ENCODE results near the gene KLC3. TPM values are rescaled to one million over a fixed set of nuclear protein-coding genes. Genes with fewer than 3 reads are reported as not detected.

Gene KLC3
- total and polyA plus RNA-seq, 5 experiments from 2014 or later = not detected

Other genes with a start within 250 kb of the KLC3 start
- gene PPP1R37, start 247.6 kb upstream of the KLC3 start, total RNA-seq = 10 to 100 TPM; 32.9 to 33.3 TPM
- 1 to 10 TPM in 1 of 3 donors, under 1 TPM in 2; 0.40 to 2.0 (median 0.83) TPM for gene PPP1R37, start 247.6 kb upstream of the KLC3 start, polyA plus RNA-seq
- gene NKPD1, start 179.8 kb upstream of the KLC3 start, total RNA-seq = 1 to 10 TPM in 1 of 2 experiments, under 1 TPM in 1; 0.85 to 1.0 TPM
- gene NKPD1, start 179.8 kb upstream of the KLC3 start, polyA plus RNA-seq = under 1 TPM; 0.17 to 0.47 (median 0.43) TPM
- 10 to 100 TPM; 48.5 to 51.0 TPM for gene TRAPPC6A, start 162.5 kb upstream of the KLC3 start, total RNA-seq
- gene TRAPPC6A, start 162.5 kb upstream of the KLC3 start, polyA plus RNA-seq = 100 to 1,000 TPM; 149 to 193 (median 183) TPM
- 10 to 100 TPM; 21.2 to 22.5 TPM for gene BLOC1S3, start 162.0 kb upstream of the KLC3 start, total RNA-seq
- 10 to 100 TPM in 1 of 3 donors, 1 to 10 TPM in 2; 8.4 to 14.4 (median 9.7) TPM for gene BLOC1S3, start 162.0 kb upstream of the KLC3 start, polyA plus RNA-seq
- gene EXOC3L2, start 95.3 kb upstream of the KLC3 start, total RNA-seq = not detected
- not detected for gene EXOC3L2, start 95.3 kb upstream of the KLC3 start, polyA plus RNA-seq
- gene MARK4, start 89.5 kb upstream of the KLC3 start, total RNA-seq = 10 to 100 TPM; 19.6 to 24.9 TPM
- under 1 TPM; 0.79 to 0.95 (median 0.91) TPM for gene MARK4, start 89.5 kb upstream of the KLC3 start, polyA plus RNA-seq
- gene CKM, start 17.9 kb upstream of the KLC3 start, total RNA-seq = not detected
- gene CKM, start 17.9 kb upstream of the KLC3 start, polyA plus RNA-seq = not detected
- gene ERCC2, start 29.8 kb downstream of the KLC3 start, total RNA-seq = 10 to 100 TPM; 21.5 to 23.7 TPM
- gene ERCC2, start 29.8 kb downstream of the KLC3 start, polyA plus RNA-seq = 1 to 10 TPM; 3.7 to 7.6 (median 7.0) TPM
- 10 to 100 TPM; 12.4 to 13.2 TPM for gene PPP1R13L, start 64.3 kb downstream of the KLC3 start, total RNA-seq
- gene PPP1R13L, start 64.3 kb downstream of the KLC3 start, polyA plus RNA-seq = 1 to 10 TPM in 2 of 3 donors, under 1 TPM in 1; 0.64 to 2.5 (median 1.2) TPM
- gene POLR1G, start 65.9 kb downstream of the KLC3 start, total RNA-seq = 1 to 10 TPM; 3.3 to 3.4 TPM
- 1 to 10 TPM; 2.4 to 7.4 (median 4.4) TPM for gene POLR1G, start 65.9 kb downstream of the KLC3 start, polyA plus RNA-seq
- 10 to 100 TPM; 59.2 to 61.0 TPM for gene ERCC1, start 83.2 kb downstream of the KLC3 start, total RNA-seq
- gene ERCC1, start 83.2 kb downstream of the KLC3 start, polyA plus RNA-seq = 10 to 100 TPM; 32.2 to 38.6 (median 33.7) TPM
- gene FOSB, start 127.2 kb downstream of the KLC3 start, total RNA-seq = 1 to 10 TPM; 3.5 TPM
- gene FOSB, start 127.2 kb downstream of the KLC3 start, polyA plus RNA-seq = 10 to 100 TPM; 10.2 to 11.4 (median 11.0) TPM
- gene RTN2, start 156.3 kb downstream of the KLC3 start, total RNA-seq = 1 to 10 TPM; 1.0 to 1.8 TPM
- under 1 TPM in 2 of 3 donors, not detected in 1; 0.27 to 0.41 TPM for gene RTN2, start 156.3 kb downstream of the KLC3 start, polyA plus RNA-seq
- 10 to 100 TPM; 12.4 to 15.6 TPM for gene PPM1N, start 157.7 kb downstream of the KLC3 start, total RNA-seq
- gene PPM1N, start 157.7 kb downstream of the KLC3 start, polyA plus RNA-seq = 1 to 10 TPM; 7.2 to 8.7 (median 7.7) TPM
- 10 to 100 TPM; 72.0 to 72.1 TPM for gene VASP, start 166.7 kb downstream of the KLC3 start, total RNA-seq
- gene VASP, start 166.7 kb downstream of the KLC3 start, polyA plus RNA-seq = 10 to 100 TPM; 39.9 to 49.6 (median 49.0) TPM
- gene OPA3, start 244.1 kb downstream of the KLC3 start, total RNA-seq = 10 to 100 TPM in 1 of 2 experiments, 1 to 10 TPM in 1; 8.8 to 10.6 TPM
- gene OPA3, start 244.1 kb downstream of the KLC3 start, polyA plus RNA-seq = 10 to 100 TPM in 2 of 3 donors, 1 to 10 TPM in 1; 7.5 to 25.3 (median 13.2) TPM

Measured in naive thymus-derived CD8-positive, alpha-beta T cell (primary cell).